ENCODE data around the gene AKT1S1. TPM values are rescaled to one million over a fixed set of nuclear protein-coding genes. Genes with fewer than 3 reads are reported as not detected.

AKT1S1 gene
- total and polyA plus RNA-seq, 11 donors, result 25.3 to 55.1 (median 35.0) TPM

DNA sequence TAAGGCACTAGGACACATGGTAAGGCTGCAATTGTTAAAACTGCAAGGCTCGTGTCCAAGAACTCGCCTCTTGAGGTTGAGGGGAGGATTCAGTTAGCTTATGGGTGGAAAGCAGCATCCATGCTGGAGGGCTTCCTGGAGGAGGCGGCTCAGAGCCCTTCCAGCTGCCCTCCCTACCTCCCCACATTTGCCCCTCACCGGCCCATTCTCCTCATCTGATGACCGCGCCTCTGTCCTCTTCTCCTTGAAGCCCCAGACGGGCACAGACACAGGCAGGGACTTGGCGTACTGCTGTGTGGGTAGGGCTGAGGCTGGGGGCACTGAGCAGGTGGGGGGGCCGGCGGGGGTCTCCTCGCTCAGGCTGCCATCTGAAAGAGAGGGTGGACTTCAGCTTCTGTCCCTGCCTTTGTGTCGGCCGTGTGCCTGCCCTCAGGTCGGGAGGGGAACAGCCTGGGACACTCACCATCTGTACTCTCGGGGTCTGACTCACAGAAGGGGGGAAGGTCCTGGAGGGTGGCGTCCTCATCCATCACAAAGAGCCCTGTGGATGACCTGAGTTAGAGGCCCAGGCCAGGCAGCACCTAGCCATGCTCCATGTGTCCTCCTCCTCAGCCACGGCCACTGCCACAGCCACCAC lies 5.7 kb downstream of the AKT1S1 start:
- Histone ChIP-seq H3K36me3 (peaks cover 0 to 29% (median 6%) of the 10 kb centered on the region in 9 donors), H3K9me3 (no peaks in the 10 kb centered on the region), H3K27me3 (no peaks in the 10 kb centered on the region), H3K27ac (no peak overlapping the region), H3K4me1 (peaks cover 3 to 52% (median 37%) of the 10 kb centered on the region in 12 donors), H3K4me3 (no peak overlapping the region)
- DNase-seq (peak in 1 of 5 donors; percentile 45), ATAC-seq (no peak)
- WGBS, 4 donors, result 81 to 91% (median 90%) methylated on average over 15 to 17 of the region's 17 CpGs
- intact Hi-C loops (cut with DNase I), result no loop called here
- TF ChIP-seq CTCF (IDR thresholded peaks at IDR 0.05) (no peak), POLR2A (IDR thresholded peaks at IDR 0.05) (no peak)

DNA sequence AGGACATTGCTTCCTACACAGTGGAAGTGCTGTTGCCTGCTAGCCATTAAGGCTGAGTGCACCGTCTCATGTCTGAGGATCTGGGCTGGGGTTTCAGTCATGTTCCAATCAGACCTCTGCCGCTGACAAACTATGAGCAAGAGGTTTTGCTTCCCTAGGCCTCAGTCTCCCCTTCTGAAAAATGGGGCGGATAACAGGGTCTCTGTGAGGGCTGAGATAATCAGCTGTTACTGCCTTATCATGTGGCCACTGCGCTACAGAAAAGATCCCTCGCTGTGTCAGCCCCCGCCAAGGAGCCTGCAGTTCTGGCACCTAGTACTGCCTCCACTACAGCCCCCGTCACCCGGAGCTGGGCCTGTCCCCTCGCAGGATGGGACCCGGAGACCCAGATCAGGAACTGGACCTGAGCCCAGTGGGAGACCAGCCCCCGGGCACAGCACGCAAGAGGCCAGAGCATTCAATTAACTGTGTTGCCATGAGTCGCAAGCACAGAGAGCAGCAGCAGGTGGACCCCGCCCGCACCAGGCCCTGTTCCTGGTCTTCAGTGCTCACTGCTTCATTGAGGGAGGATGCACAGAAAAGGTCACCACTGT lies 6.8 kb downstream of the AKT1S1 start:
- Histone ChIP-seq H3K27me3 (no peaks in the 10 kb centered on the region), H3K4me3 (peak overlapping the region in 11 of 12 donors; percentile 38 to 79 (median 61)), H3K27ac (peak overlapping the region; percentile 83 to 98 (median 94)), H3K36me3 (peaks cover 0 to 29% (median 6%) of the 10 kb centered on the region in 9 donors), H3K4me1 (peaks cover 9 to 58% (median 43%) of the 10 kb centered on the region in 12 donors), H3K9me3 (no peaks in the 10 kb centered on the region)
- TF ChIP-seq CTCF (IDR thresholded peaks at IDR 0.05), result no peak
- TF ChIP-seq POLR2A (IDR thresholded peaks at IDR 0.05), result no peak
- WGBS, 4 donors, result 77 to 79% (median 78%) methylated on average over 15 of the region's 15 CpGs
- intact Hi-C loops (cut with DNase I), result no loop called here
- ATAC-seq, result no peak
- DNase-seq, result peak in 1 of 5 donors; percentile 65

DNA sequence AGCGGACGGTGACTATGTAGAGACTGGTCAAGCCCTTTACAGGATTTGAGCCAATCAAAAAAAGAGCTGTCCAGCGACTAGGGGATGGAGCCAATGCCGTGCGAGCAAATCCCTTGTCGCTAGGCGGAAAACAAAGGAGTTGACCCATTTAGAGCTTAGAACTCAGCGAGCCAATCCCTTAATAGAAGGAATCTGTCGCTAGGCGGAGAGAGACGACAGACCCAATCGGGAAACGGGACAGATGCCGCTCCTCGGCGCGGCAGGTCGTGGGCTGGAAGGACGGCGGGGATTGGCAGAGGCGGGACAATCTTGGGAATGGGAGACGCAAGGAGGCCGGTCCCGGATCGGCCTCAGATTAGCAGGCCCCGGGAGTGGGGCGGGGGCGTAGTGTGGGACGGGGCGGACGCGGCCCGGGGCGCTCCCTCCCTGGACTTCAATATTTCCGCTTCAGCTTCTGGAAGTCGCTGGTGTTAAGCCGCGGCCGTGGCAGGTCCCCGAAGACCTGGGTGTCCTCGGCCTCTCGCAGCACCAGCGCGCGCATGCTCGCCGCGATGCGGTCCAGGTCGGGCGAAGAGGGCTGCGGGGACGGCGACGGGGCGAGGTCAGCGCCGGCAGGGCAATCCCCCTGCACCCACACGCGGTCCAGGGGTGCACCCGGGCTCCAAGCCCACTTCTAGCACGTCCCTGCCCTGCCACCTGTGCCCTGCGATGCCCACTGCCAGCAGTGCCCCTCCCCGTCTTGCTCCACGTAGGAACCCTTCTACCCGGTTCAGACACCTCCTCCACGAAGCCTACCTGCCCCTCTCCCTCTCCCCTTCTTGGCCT lies 7.5 kb downstream of the AKT1S1 start:
- peak; percentile 80 to 91 (median 86) for ATAC-seq
- peaks cover 0 to 32% (median 6%) of the 10 kb centered on the region in 9 donors for H3K36me3 ChIP-seq

More for the DNA sequence above, 7.5 kb downstream of the AKT1S1 start:
- peak overlapping the region; percentile 36 to 79 (median 60) for H3K4me3 ChIP-seq
- peak; percentile 97 for DNase-seq
- H3K27me3 ChIP-seq, result no peaks in the 10 kb centered on the region
- TF ChIP-seq CTCF (IDR thresholded peaks at IDR 0.05) (peak in 2 of 12 donors; percentile 12 to 33), POLR2A (IDR thresholded peaks at IDR 0.05) (peak; percentile 77 to 91)
- no peaks in the 10 kb centered on the region for H3K9me3 ChIP-seq
- H3K27ac ChIP-seq, result peak overlapping the region; percentile 83 to 98 (median 94)
- peaks cover 9 to 58% (median 44%) of the 10 kb centered on the region in 12 donors for H3K4me1 ChIP-seq
- WGBS, 4 donors, result 1% methylated on average over 43 to 67 of the region's 67 CpGs
- intact Hi-C loops (cut with DNase I), result loop anchor here in 6 of 10 donors (5.0 to 10.0 kb wide), 4 partner anchors 52 to 195 kb away; partner anchors contain the start of genes MED25 (in 4 of the 6), AP2A1 (in 2 of the 6) and PRMT1 (in 2 of the 6)

Data from heart left ventricle (tissue), 16 donors.